ENCODE results near the gene AGAP2.
A peak's percentile ranks its signal among the peaks of the same experiment; 100 is the strongest.

AGAP2 gene

GRCh38 chr12:57783466-57783801 is 44.9 kb upstream of the AGAP2 start:
- Histone ChIP-seq H3K4me1 (ENCODE audit: control insufficient read depth, insufficient read depth, low read length) (no peaks in the 10 kb centered on the region), H3K9me3 (ENCODE audit: control insufficient read depth, insufficient read depth, low read depth, low read length) (no peaks in the 10 kb centered on the region), H3K4me3 (ENCODE audit: low read depth, low read length) (peak overlapping the region; percentile 58), H3K27ac (ENCODE audit: extremely low read depth, low read depth, low read length) (no peak overlapping the region), H3K36me3 (ENCODE audit: control insufficient read depth in 2 of 2, insufficient read depth in 1 of 2, low read length in 2 of 2) (peaks cover 44 to 53% of the 10 kb centered on the region in 2 experiments)
- CTCF ChIA-PET = interaction anchor here (0.6 to 2.8 kb wide), 18 partner anchors 9 to 111 kb away, joined by 3 to 19 read pairs (median 4); partner anchors contain the start of genes AVIL, CYP27B1, EEF1AKMT3 and METTL1
- TF ChIP-seq REST (tag by site-specific recombination; IDR thresholded peaks at IDR 0.05) = no peak
- TF ChIP-seq ZNF214 (tag by site-specific recombination; IDR thresholded peaks at IDR 0.05; ENCODE audit: borderline replicate concordance) = no peak
- TF ChIP-seq PRDM10 (tag by site-specific recombination; IDR thresholded peaks at IDR 0.05) = no peak
- no peak for TF ChIP-seq ZXDB (tag by site-specific recombination; IDR thresholded peaks at IDR 0.05)
- TF ChIP-seq ZNF302 (tag by site-specific recombination; IDR thresholded peaks at IDR 0.05; ENCODE audit: low read depth) = no peak
- no peak for TF ChIP-seq ZNF223 (tag by site-specific recombination; IDR thresholded peaks at IDR 0.05)
- TF ChIP-seq, protein P1, sequence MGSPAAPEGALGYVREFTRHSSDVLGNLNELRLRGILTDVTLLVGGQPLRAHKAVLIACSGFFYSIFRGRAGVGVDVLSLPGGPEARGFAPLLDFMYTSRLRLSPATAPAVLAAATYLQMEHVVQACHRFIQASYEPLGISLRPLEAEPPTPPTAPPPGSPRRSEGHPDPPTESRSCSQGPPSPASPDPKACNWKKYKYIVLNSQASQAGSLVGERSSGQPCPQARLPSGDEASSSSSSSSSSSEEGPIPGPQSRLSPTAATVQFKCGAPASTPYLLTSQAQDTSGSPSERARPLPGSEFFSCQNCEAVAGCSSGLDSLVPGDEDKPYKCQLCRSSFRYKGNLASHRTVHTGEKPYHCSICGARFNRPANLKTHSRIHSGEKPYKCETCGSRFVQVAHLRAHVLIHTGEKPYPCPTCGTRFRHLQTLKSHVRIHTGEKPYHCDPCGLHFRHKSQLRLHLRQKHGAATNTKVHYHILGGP (tag by site-specific recombination; IDR thresholded peaks at IDR 0.05) = no peak
- TF ChIP-seq, protein P2, sequence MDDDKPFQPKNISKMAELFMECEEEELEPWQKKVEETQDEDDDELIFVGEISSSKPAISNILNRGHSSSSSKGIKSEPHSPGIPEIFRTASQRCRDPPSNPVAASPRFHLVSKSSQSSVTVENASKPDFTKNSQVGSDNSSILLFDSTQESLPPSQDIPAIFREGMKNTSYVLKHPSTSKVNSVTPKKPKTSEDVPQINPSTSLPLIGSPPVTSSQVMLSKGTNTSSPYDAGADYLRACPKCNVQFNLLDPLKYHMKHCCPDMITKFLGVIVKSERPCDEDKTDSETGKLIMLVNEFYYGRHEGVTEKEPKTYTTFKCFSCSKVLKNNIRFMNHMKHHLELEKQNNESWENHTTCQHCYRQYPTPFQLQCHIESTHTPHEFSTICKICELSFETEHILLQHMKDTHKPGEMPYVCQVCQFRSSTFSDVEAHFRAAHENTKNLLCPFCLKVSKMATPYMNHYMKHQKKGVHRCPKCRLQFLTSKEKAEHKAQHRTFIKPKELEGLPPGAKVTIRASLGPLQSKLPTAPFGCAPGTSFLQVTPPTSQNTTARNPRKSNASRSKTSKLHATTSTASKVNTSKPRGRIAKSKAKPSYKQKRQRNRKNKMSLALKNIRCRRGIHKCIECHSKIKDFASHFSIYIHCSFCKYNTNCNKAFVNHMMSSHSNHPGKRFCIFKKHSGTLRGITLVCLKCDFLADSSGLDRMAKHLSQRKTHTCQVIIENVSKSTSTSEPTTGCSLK (tag by site-specific recombination; IDR thresholded peaks at IDR 0.05) = no peak
- TF ChIP-seq ZSCAN23 (tag by site-specific recombination; IDR thresholded peaks at IDR 0.05) = no peak
- TF ChIP-seq, protein P3, sequence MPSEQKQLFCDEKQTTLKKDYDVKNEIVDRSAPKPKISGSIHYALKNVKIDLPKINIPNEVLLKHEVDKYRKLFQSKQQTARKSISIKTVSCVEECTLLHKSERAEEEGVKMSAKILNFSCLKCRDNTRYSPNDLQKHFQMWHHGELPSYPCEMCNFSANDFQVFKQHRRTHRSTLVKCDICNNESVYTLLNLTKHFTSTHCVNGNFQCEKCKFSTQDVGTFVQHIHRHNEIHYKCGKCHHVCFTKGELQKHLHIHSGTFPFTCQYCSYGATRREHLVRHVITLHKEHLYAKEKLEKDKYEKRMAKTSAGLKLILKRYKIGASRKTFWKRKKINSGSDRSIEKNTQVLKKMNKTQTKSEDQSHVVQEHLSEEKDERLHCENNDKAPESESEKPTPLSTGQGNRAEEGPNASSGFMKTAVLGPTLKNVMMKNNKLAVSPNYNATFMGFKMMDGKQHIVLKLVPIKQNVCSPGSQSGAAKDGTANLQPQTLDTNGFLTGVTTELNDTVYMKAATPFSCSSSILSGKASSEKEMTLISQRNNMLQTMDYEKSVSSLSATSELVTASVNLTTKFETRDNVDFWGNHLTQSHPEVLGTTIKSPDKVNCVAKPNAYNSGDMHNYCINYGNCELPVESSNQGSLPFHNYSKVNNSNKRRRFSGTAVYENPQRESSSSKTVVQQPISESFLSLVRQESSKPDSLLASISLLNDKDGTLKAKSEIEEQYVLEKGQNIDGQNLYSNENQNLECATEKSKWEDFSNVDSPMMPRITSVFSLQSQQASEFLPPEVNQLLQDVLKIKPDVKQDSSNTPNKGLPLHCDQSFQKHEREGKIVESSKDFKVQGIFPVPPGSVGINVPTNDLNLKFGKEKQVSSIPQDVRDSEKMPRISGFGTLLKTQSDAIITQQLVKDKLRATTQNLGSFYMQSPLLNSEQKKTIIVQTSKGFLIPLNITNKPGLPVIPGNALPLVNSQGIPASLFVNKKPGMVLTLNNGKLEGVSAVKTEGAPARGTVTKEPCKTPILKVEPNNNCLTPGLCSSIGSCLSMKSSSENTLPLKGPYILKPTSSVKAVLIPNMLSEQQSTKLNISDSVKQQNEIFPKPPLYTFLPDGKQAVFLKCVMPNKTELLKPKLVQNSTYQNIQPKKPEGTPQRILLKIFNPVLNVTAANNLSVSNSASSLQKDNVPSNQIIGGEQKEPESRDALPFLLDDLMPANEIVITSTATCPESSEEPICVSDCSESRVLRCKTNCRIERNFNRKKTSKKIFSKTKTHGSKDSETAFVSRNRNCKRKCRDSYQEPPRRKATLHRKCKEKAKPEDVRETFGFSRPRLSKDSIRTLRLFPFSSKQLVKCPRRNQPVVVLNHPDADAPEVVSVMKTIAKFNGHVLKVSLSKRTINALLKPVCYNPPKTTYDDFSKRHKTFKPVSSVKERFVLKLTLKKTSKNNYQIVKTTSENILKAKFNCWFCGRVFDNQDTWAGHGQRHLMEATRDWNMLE (tag by site-specific recombination; conservative IDR thresholded peaks at IDR 0.05; ENCODE audit: low read depth) = no peak
- no peak for TF ChIP-seq ZBTB26 (tag by site-specific recombination; optimal IDR thresholded peaks at IDR 0.05)
- TF ChIP-seq ZNF530 (tag by site-specific recombination; IDR thresholded peaks at IDR 0.05; ENCODE audit: low read depth) = no peak
- no peak for TF ChIP-seq ZBTB1 (tag by site-specific recombination; IDR thresholded peaks at IDR 0.05)
- TF ChIP-seq ZNF132 (tag by site-specific recombination; IDR thresholded peaks at IDR 0.05; ENCODE audit: borderline replicate concordance) = no peak
- TF ChIP-seq, protein P4, sequence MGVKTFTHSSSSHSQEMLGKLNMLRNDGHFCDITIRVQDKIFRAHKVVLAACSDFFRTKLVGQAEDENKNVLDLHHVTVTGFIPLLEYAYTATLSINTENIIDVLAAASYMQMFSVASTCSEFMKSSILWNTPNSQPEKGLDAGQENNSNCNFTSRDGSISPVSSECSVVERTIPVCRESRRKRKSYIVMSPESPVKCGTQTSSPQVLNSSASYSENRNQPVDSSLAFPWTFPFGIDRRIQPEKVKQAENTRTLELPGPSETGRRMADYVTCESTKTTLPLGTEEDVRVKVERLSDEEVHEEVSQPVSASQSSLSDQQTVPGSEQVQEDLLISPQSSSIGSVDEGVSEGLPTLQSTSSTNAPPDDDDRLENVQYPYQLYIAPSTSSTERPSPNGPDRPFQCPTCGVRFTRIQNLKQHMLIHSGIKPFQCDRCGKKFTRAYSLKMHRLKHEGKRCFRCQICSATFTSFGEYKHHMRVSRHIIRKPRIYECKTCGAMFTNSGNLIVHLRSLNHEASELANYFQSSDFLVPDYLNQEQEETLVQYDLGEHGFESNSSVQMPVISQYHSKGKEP (tag by site-specific recombination; IDR thresholded peaks at IDR 0.05) = no peak
- POLR2A ChIA-PET = interaction anchor here (1.0 to 1.7 kb wide), 5 partner anchors 11 to 39 kb away, joined by 3 to 14 read pairs (median 5); partner anchors contain the start of genes CDK4, EEF1AKMT3, METTL1 and TSPAN31
